ENCODE results near the gene KLHDC3. TPM values are rescaled to one million over a fixed set of nuclear protein-coding genes. Genes with fewer than 3 reads are reported as not detected.
"Not testable (repeated sequence)": the region's sequence is repeated elsewhere in the genome, so short reads cannot be mapped to it uniquely, and the experiment has no call there.

Gene KLHDC3
- total RNA-seq, 4 donors from 2014 or later, result 88.0 to 175 (median 98.1) TPM

DNA sequence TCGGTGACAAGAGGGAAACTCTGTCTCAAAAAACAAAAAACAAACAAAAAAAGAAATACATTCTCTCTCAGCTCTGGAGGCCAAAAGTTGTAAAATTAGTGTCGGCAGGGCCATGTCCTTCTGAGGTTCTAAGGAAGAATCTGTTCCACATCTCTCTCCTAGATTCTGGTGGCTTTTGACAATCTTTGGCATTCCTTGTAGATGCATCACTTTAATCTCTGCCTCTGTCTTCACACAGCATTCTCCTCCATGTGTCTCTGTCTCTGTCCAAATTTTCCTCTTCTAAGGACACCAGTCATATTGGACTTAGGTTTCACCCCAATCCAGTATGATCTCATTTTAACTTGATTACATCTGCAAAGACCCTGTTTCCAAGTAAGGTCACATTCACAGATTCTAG, 20.6 kb upstream of the KLHDC3 start:
- intact Hi-C loops (cut with DNase I), result no loop called here
- Histone ChIP-seq H3K27me3 (no peaks in the 10 kb centered on the region), H3K9me3 (no peaks in the 10 kb centered on the region), H3K27ac (replicated peaks in 1 of 4) (no peak overlapping the region), H3K36me3 (peaks cover 10 to 54% (median 35%) of the 10 kb centered on the region in 4 donors), H3K4me3 (no peak overlapping the region), H3K4me1 (peaks cover 5 to 15% (median 6%) of the 10 kb centered on the region in 4 donors)
- DNase-seq (ENCODE audit: extremely low spot score), result no peak
- 89% methylated on average over 2 of the region's 2 CpGs for WGBS
- TF ChIP-seq POLR2AphosphoS5 (IDR thresholded peaks at IDR 0.05) (no peak), EP300 (IDR thresholded peaks at IDR 0.05) (no peak), POLR2A (IDR thresholded peaks at IDR 0.05; ENCODE audit: low read depth) (no peak)
- TF ChIP-seq, protein P1, sequence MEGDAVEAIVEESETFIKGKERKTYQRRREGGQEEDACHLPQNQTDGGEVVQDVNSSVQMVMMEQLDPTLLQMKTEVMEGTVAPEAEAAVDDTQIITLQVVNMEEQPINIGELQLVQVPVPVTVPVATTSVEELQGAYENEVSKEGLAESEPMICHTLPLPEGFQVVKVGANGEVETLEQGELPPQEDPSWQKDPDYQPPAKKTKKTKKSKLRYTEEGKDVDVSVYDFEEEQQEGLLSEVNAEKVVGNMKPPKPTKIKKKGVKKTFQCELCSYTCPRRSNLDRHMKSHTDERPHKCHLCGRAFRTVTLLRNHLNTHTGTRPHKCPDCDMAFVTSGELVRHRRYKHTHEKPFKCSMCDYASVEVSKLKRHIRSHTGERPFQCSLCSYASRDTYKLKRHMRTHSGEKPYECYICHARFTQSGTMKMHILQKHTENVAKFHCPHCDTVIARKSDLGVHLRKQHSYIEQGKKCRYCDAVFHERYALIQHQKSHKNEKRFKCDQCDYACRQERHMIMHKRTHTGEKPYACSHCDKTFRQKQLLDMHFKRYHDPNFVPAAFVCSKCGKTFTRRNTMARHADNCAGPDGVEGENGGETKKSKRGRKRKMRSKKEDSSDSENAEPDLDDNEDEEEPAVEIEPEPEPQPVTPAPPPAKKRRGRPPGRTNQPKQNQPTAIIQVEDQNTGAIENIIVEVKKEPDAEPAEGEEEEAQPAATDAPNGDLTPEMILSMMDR (IDR thresholded peaks at IDR 0.05), result no peak

DNA sequence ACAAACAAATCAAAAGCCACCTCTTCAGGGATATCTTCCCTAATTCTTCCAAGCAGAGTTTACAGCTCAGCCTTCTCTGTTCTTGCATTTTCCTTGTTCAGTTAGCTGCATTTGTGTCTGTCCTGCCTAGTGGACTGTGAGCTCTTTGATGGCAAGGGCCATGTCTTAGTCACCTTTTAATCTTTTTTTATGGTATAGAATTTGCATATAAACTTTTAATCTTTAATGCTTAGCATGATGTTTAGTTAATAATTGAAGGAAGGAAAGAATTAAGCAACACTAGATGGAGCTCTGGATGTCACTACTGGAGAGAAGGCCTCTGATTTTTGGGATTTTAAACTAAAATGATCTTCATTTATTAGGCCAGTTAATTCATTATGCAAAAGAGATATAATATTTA, 17.5 kb upstream of the KLHDC3 start:
- H3K27me3 ChIP-seq, result no peaks in the 10 kb centered on the region
- no peak overlapping the region for H3K4me3 ChIP-seq
- TF ChIP-seq, protein P1 (IDR thresholded peaks at IDR 0.05), result no peak
- TF ChIP-seq EP300 (IDR thresholded peaks at IDR 0.05), result no peak
- no peak for TF ChIP-seq POLR2AphosphoS5 (IDR thresholded peaks at IDR 0.05)
- TF ChIP-seq POLR2A (IDR thresholded peaks at IDR 0.05; ENCODE audit: low read depth), result no peak
- H3K36me3 ChIP-seq, result peaks cover 0 to 31% (median 17%) of the 10 kb centered on the region in 4 donors
- no peaks in the 10 kb centered on the region for H3K4me1 ChIP-seq
- H3K27ac ChIP-seq (replicated peaks in 1 of 4), result no peak overlapping the region
- H3K9me3 ChIP-seq, result no peaks in the 10 kb centered on the region
- intact Hi-C loops (cut with DNase I), result no loop called here
- DNase-seq (ENCODE audit: extremely low spot score), result no peak

DNA sequence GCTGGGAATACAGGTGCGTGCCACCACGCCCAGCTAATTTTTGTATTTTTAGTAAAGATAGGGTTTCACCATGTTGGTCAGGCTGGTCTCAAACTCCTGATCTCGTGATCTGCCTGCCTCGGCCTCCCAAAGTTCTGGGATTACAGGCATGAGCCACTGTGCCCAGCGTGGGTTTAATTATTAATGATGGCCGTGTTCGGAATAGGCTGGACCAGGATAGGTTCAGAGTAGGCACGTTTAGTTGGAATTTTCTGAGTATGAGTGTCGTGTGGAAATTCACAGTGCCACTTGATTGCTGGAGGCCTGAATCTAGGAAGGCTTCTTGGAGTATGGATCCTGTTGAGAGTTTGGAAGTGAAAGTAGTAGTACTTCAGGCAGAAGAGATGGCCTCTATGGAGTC, 15.8 kb upstream of the KLHDC3 start:
- intact Hi-C loops (cut with DNase I); DNase-seq (ENCODE audit: extremely low spot score); H3K4me3 ChIP-seq; H3K27ac ChIP-seq (replicated peaks in 1 of 4); H3K27me3 ChIP-seq; H3K9me3 ChIP-seq; H3K4me1 ChIP-seq: not testable (repeated sequence)
- H3K36me3 ChIP-seq, result peaks cover 0 to 34% (median 17%) of the 10 kb centered on the region in 4 donors
- WGBS, result 92% methylated on average over 6 of the region's 9 CpGs

DNA sequence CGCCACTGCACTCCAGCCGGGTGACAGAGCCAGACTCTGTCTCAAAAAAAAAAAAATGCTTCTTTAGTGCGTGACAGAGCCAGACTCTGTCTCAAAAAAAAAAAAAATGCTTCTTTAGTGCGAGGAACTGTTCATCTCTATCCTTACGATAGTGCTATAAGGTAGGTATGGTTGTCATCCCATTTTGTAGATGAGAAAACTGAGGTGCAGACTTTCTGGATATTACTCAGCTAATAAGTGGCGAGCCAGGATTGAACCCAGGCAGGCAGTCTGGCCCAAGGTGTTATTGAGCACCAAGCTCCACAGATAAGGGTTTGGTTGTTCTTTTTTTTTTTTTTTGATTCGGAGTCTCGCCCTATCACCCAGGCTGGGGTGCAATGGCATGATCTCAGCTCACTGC, 12.2 kb upstream of the KLHDC3 start:
- no peaks in the 10 kb centered on the region for H3K4me1 ChIP-seq
- TF ChIP-seq EP300 (IDR thresholded peaks at IDR 0.05), result no peak
- no peak for TF ChIP-seq POLR2A (IDR thresholded peaks at IDR 0.05; ENCODE audit: low read depth)
- TF ChIP-seq, protein P1 (IDR thresholded peaks at IDR 0.05), result no peak
- TF ChIP-seq POLR2AphosphoS5 (IDR thresholded peaks at IDR 0.05), result no peak
- H3K36me3 ChIP-seq, result peaks cover under 1 to 40% (median 21%) of the 10 kb centered on the region in 4 donors
- DNase-seq (ENCODE audit: extremely low spot score), result no peak
- no peaks in the 10 kb centered on the region for H3K27me3 ChIP-seq
- intact Hi-C loops (cut with DNase I), result no loop called here
- H3K4me3 ChIP-seq, result no peak overlapping the region
- no peak overlapping the region for H3K27ac ChIP-seq (replicated peaks in 1 of 4)
- H3K9me3 ChIP-seq, result no peaks in the 10 kb centered on the region
- WGBS, result 93% methylated on average over 8 of the region's 8 CpGs

DNA sequence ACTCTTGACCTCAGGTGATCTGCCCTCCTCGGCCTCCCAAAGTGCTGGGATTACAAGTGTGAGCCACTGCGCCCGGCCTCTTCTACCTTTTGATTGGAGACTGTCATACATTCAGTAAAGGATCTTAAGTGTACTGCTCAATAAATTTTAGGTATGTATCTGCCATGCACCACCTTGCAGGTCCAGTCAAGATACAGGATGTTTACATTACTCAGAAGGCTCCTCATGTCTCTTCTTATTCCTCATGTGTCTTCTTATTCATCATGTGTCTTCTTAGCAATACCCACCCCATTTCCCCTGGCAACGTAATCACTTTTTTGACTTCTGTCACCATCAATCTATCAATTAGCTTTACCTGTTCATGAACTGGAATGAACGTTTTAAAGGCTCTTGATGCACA, 8.2 kb upstream of the KLHDC3 start:
- Histone ChIP-seq H3K27ac (replicated peaks in 1 of 4) (no peak overlapping the region), H3K36me3 (peaks cover 34 to 74% (median 58%) of the 10 kb centered on the region in 4 donors), H3K4me3 (no peak overlapping the region), H3K9me3 (no peaks in the 10 kb centered on the region), H3K4me1 (no peaks in the 10 kb centered on the region), H3K27me3 (no peaks in the 10 kb centered on the region)
- 90% methylated on average over 5 of the region's 5 CpGs for WGBS
- DNase-seq (ENCODE audit: extremely low spot score), result no peak
- TF ChIP-seq, protein P1 (IDR thresholded peaks at IDR 0.05), result no peak
- TF ChIP-seq POLR2AphosphoS5 (IDR thresholded peaks at IDR 0.05), result no peak
- TF ChIP-seq POLR2A (IDR thresholded peaks at IDR 0.05; ENCODE audit: low read depth), result no peak
- no peak for TF ChIP-seq EP300 (IDR thresholded peaks at IDR 0.05)
- intact Hi-C loops (cut with DNase I), result no loop called here
